GM08714 (cell line): ENCODE data around the gene NUDT21.

Source experiments
- H3K4me3 ChIP-seq: fragments of 200-500 bp; sonication (Bioruptor generic); 2 replicates; pipeline ENCODE4 v1.5.1; 2014; ENCODE audit warnings: mild to moderate bottlenecking, low read length, inconsistent platforms
- ZNF274 ChIP-seq: IDR thresholded peaks from 2 replicates; pipeline ENCODE4 v1.6.1; 2012; ENCODE audit warnings: mild to moderate bottlenecking, low read depth, low read length

Gene NUDT21

GRCh38 chr16:56438038-56438437 lies 13.1 kb downstream of the NUDT21 start:
- no peak overlapping the region for H3K4me3 ChIP-seq
- TF ChIP-seq ZNF274 = no peak

GRCh38 chr16:56436258-56436657 lies 14.9 kb downstream of the NUDT21 start:
- TF ChIP-seq ZNF274 = no peak
- no peak overlapping the region for H3K4me3 ChIP-seq

DNA sequence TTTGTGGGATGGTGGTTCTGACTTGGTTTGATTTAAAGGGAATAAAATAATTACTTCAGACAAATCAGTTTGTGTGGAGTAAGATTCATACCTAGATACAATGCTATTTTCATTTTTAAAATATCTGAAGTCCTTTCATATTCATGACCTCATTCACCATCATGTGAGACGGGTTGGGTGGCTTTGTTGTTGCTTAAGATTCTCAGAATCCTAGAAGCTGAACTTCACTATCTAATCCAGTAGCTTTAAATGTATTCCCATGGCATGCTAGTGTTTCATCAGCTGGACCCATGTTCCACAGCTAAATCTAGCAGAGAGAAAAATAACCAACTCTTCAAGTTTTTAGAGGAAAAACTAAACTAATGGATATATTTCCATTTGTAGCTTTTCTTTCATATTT lies 23.0 kb downstream of the NUDT21 start:
- TF ChIP-seq ZNF274 = no peak
- H3K4me3 ChIP-seq = no peak overlapping the region

GRCh38 chr16:56426585-56426984 lies 24.5 kb downstream of the NUDT21 start:
- no peak overlapping the region for H3K4me3 ChIP-seq
- no peak for TF ChIP-seq ZNF274

- no peak for TF ChIP-seq ZNF274
- H3K4me3 ChIP-seq = peak within 1 kb of the TSS; percentile 66
Measured at GRCh38 chr16:56425439-56425832, 25.7 kb downstream of the NUDT21 start, which contains the start of gene AMFR. Gene AMFR, minus strand, starts transcription at chr16:56425545. Its CDS starts 218 bp downstream, at chr16:56425327.

- H3K4me3 ChIP-seq = peak overlapping the region; percentile 66
- no peak for TF ChIP-seq ZNF274
Measured at GRCh38 chr16:56424791-56425438, 26.2 kb downstream of the NUDT21 start.

GRCh38 chr16:56424404-56424764 lies 26.7 kb downstream of the NUDT21 start:
- peak overlapping the region; percentile 66 for H3K4me3 ChIP-seq
- TF ChIP-seq ZNF274 = no peak

GRCh38 chr16:56423584-56424403 lies 27.3 kb downstream of the NUDT21 start:
- no peak for TF ChIP-seq ZNF274
- peak overlapping the region; percentile 66 for H3K4me3 ChIP-seq

- no peak for TF ChIP-seq ZNF274
- 0 out of 2 replicates have a peak overlapping the region, but pooled peaks have one; percentile 29 for H3K4me3 ChIP-seq
Measured at GRCh38 chr16:56422896-56423441, 28.2 kb downstream of the NUDT21 start.

- no peak overlapping the region for H3K4me3 ChIP-seq
- no peak for TF ChIP-seq ZNF274
Measured at GRCh38 chr16:56421976-56422669, 29.0 kb downstream of the NUDT21 start.

GRCh38 chr16:56421313-56421712 lies 29.8 kb downstream of the NUDT21 start:
- TF ChIP-seq ZNF274 = no peak
- no peak overlapping the region for H3K4me3 ChIP-seq

GRCh38 chr16:56420613-56421012 lies 30.5 kb downstream of the NUDT21 start:
- H3K4me3 ChIP-seq = no peak overlapping the region
- no peak for TF ChIP-seq ZNF274

GRCh38 chr16:56419740-56420548 lies 31.2 kb downstream of the NUDT21 start:
- TF ChIP-seq ZNF274 = no peak
- H3K4me3 ChIP-seq = no peak overlapping the region

- no peak for TF ChIP-seq ZNF274
- H3K4me3 ChIP-seq = no peak overlapping the region
Measured at GRCh38 chr16:56417138-56417537, 34.0 kb downstream of the NUDT21 start.
